Liver (tissue), 2 donors: ENCODE measurements around the gene GRXCR2.

Experiments
- MAX ChIP-seq: IDR thresholded peaks from 2 replicates; pipeline ENCODE4 v1.6.1; 2016; ENCODE audit warnings: antibody characterized with exemption
- TF ChIP-seq, protein P1 (sequence below): fragments of 150-350 bp; IDR thresholded peaks from 2 replicates; pipeline ENCODE4 v1.5.1; 2017; ENCODE audit warnings: improper control_type of control experiment, low read depth, low read length; ENCODE audit not compliant: missing input control
- donor health status: healthy.

DNA sequence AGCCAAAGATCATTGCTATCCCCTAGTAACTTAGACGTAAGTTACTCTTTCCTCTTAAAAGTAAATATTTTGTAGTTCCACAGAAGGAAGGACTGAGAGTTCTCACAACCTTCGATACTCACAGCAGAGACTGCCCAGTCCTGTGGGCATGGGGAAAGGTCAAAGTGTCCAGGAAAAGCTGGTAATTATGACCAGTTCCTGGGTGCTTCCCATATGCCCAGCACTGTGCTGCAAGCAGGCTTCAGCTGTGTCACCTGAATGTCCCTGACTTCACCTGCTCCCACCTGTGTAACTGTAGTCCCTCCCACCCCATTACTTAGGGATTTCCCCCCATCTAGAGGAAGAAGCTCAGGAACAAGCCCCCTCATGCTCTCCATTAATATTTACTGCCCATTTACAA is 45.6 kb upstream of the GRXCR2 start:
- TF ChIP-seq MAX: no peak
- TF ChIP-seq, protein P1, sequence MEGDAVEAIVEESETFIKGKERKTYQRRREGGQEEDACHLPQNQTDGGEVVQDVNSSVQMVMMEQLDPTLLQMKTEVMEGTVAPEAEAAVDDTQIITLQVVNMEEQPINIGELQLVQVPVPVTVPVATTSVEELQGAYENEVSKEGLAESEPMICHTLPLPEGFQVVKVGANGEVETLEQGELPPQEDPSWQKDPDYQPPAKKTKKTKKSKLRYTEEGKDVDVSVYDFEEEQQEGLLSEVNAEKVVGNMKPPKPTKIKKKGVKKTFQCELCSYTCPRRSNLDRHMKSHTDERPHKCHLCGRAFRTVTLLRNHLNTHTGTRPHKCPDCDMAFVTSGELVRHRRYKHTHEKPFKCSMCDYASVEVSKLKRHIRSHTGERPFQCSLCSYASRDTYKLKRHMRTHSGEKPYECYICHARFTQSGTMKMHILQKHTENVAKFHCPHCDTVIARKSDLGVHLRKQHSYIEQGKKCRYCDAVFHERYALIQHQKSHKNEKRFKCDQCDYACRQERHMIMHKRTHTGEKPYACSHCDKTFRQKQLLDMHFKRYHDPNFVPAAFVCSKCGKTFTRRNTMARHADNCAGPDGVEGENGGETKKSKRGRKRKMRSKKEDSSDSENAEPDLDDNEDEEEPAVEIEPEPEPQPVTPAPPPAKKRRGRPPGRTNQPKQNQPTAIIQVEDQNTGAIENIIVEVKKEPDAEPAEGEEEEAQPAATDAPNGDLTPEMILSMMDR: no peak
